Left lung (tissue), 10 donors: ENCODE data around the gene DNAJC3. TPM values are rescaled to one million over a fixed set of nuclear protein-coding genes. Genes with fewer than 3 reads are reported as not detected.

Experiments used
- ATAC-seq: fragments of 200-7000 bp; cut with Tn5 transposase; one replicate; pipeline ENCODE4 v1.9.1; 2020; ENCODE audit warnings: moderate library complexity
- DNase-seq, 4 donors: peaks; one replicate each; pipeline ENCODE4 v3.0.0-alpha.2; 2013 to 2020
- H3K27ac ChIP-seq, 2 donors: fragments of 200-600 bp; sonication (generic) in 1 of 2; one replicate each; pipeline versions ENCODE4 v1.5.0 to v1.8.0; 2020 to 2021
- H3K27me3 ChIP-seq, 2 donors: fragments of 200-600 bp; sonication (generic) in 1 of 2; one replicate each; pipeline versions ENCODE4 v1.5.0 to v1.8.0; 2020 to 2021
- H3K36me3 ChIP-seq, 2 donors: fragments of 200-600 bp; sonication (generic) in 1 of 2; one replicate each; pipeline versions ENCODE4 v1.5.0 to v1.8.0; 2020 to 2021
- H3K4me1 ChIP-seq, 2 donors: fragments of 200-600 bp; one replicate each; pipeline ENCODE4 v1.8.0; 2021
- H3K4me3 ChIP-seq, 2 donors: fragments of 200-600 bp; sonication (generic) in 1 of 2; one replicate each; pipeline versions ENCODE4 v1.5.0 to v1.8.0; 2020 to 2021; ENCODE audit warnings: mild to moderate bottlenecking in 1 of 2
- H3K9me3 ChIP-seq, 2 donors: fragments of 200-600 bp; sonication (generic) in 1 of 2; one replicate each; pipeline versions ENCODE4 v1.5.0 to v1.8.0; 2020 to 2021
- CTCF ChIP-seq, 2 donors: fragments of 200-600 bp; sonication (generic) in 1 of 2; IDR thresholded peaks; one replicate each; pipeline versions ENCODE4 v1.5.0 to v1.8.0; 2021; ENCODE audit warnings: antibody characterized with exemption in 2 of 2
- intact Hi-C, 2 donors: fragments of 100-400 bp; cut with DNase I; formaldehyde crosslinking; loops; one replicate each; pipeline versions ENCODE4 v1.11.2 to v1.14.2; 2022
- polyA plus RNA-seq, 6 donors: library from polyadenylated mRNA; unstranded; fragments of 120-200 nt; gene quantifications; one replicate each; pipeline ENCODE4 v1.2.1, GENCODE V29; 2013; ENCODE audit not compliant: insufficient read length in 6 of 6
- total RNA-seq, 2 donors: library from RNA; stranded (reverse); fragmentation: NEBNext Ultra II Directional; extraction: Animal tissue kit (Norgen Biotek cat#: 25700); gene quantifications; one replicate each; pipeline ENCODE4 v1.2.1, GENCODE V29; 2021
- donor health status: DM: no; HTN: yes; CAD: no.
- donor health status: DM: no; HTN: no; CAD: no.

DNAJC3 gene
- total and polyA plus RNA-seq, 8 donors: 26.1 to 87.8 (median 33.1) TPM

- intact Hi-C loops: no loop called here
- no peak for DNase-seq
- peak; percentile 76 for ATAC-seq
- Histone ChIP-seq H3K36me3 (peaks cover 0 to 43% of the 10 kb centered on the region in 2 donors), H3K27me3 (no peaks in the 10 kb centered on the region), H3K27ac (peak overlapping the region; percentile 13 to 64), H3K4me3 (no peak overlapping the region), H3K9me3 (no peaks in the 10 kb centered on the region), H3K4me1 (peaks cover 0 to 46% of the 10 kb centered on the region in 2 donors)
- no peak for TF ChIP-seq CTCF (IDR thresholded peaks at IDR 0.05)
Observed at GRCh38 chr13:95714142-95714832, 37.3 kb downstream of the DNAJC3 start.

- ATAC-seq: no peak
Observed at GRCh38 chr13:95716231-95716630, 39.3 kb downstream of the DNAJC3 start.

GRCh38 chr13:95722241-95722640 is 45.3 kb downstream of the DNAJC3 start:
- ATAC-seq (no peak), DNase-seq (no peak)
- Histone ChIP-seq H3K36me3 (peaks cover 0 to 16% of the 10 kb centered on the region in 2 donors), H3K4me3 (no peak overlapping the region), H3K27ac (no peak overlapping the region), H3K4me1 (peaks cover 0 to 9% of the 10 kb centered on the region in 2 donors), H3K9me3 (no peaks in the 10 kb centered on the region), H3K27me3 (no peaks in the 10 kb centered on the region)
- no peak for TF ChIP-seq CTCF (IDR thresholded peaks at IDR 0.05)
- intact Hi-C loops: no loop called here

More at GRCh38 chr13:95716231-95716630, 39.3 kb downstream of the DNAJC3 start:
- TF ChIP-seq CTCF (IDR thresholded peaks at IDR 0.05): no peak
- no peak overlapping the region for H3K27ac ChIP-seq
- no peaks in the 10 kb centered on the region for H3K9me3 ChIP-seq
- no peak for DNase-seq
- peaks cover 0 to 28% of the 10 kb centered on the region in 2 donors for H3K36me3 ChIP-seq
- H3K4me1 ChIP-seq: peaks cover 0 to 27% of the 10 kb centered on the region in 2 donors
- H3K4me3 ChIP-seq: no peak overlapping the region
- H3K27me3 ChIP-seq: no peaks in the 10 kb centered on the region
- intact Hi-C loops: no loop called here

DNA sequence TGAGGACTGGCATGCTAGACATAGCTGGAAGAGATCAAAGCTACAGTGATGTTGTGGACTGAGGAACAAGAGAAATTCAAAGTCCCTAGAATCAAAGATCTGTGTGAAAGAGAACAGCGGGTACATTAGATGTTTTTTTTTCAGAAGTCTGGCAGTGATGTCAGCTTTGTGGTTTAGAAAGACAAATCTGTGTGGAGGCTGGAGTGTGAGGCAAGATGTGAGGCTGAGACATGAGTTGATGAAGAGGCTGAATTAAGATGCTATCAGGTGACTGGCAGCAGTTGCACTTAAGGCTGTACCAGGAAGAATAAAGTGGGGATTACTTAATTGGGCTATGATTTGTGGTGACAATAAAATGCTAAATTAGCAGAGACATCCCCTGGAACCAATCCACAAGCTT is 46.5 kb downstream of the DNAJC3 start:
- Histone ChIP-seq H3K36me3 (peaks cover 0 to 14% of the 10 kb centered on the region in 2 donors), H3K4me3 (no peak overlapping the region), H3K27ac (peak overlapping the region in 1 of 2 donors; percentile 13), H3K9me3 (no peaks in the 10 kb centered on the region), H3K4me1 (peaks cover 0 to 9% of the 10 kb centered on the region in 2 donors), H3K27me3 (no peaks in the 10 kb centered on the region)
- DNase-seq (no peak), ATAC-seq (no peak)
- TF ChIP-seq CTCF (IDR thresholded peaks at IDR 0.05): no peak
- intact Hi-C loops: no loop called here

DNA sequence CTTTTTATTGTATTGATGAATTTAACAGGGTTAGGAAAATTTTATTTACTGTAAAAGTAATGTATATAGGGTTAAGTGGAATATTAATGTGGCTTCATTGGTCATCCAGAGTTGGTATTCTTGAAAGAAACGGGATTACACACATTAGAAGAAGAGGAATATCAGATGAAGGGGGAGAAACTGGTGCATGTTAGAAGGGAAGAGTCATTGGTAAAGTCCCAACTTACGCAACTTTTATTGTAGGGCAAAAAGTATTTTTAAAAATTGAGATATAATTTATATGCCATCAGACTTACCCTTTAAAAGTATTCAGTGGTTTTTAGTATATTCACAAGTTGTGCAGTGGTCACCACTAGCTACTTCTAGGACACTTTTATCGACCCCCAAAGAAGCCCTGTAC is 47.3 kb downstream of the DNAJC3 start:
- intact Hi-C loops: no loop called here
- no peak overlapping the region for H3K4me3 ChIP-seq
- no peaks in the 10 kb centered on the region for H3K27me3 ChIP-seq
- H3K27ac ChIP-seq: no peak overlapping the region
- peaks cover 0 to 9% of the 10 kb centered on the region in 2 donors for H3K4me1 ChIP-seq
- no peaks in the 10 kb centered on the region for H3K9me3 ChIP-seq
- ATAC-seq: no peak
- H3K36me3 ChIP-seq: peaks cover 0 to 14% of the 10 kb centered on the region in 2 donors
- TF ChIP-seq CTCF (IDR thresholded peaks at IDR 0.05): no peak
- no peak for DNase-seq
